GM23338 (cell line): ENCODE results near the gene EYA3. TPM values are rescaled to one million over a fixed set of nuclear protein-coding genes. Genes with fewer than 3 reads are reported as not detected.

ENCODE experiments used
- ATAC-seq: fragments of 200-7000 bp; cut with Tn5 transposase; 3 replicates; pipeline ENCODE4 v1.9.1; 2020
- DNase-seq: peaks from one replicate; pipeline ENCODE4 v3.0.0-alpha.2; 2015; ENCODE audit warnings: low spot score
- H2AFZ ChIP-seq: fragments of 200-600 bp; sonication (generic); 2 replicates; pipeline ENCODE4 v1.8.0; 2016; ENCODE audit warnings: antibody characterized with exemption, mild to moderate bottlenecking, moderate library complexity
- H3F3A ChIP-seq: fragments of 200-600 bp; sonication (generic); replicated peaks from 2 replicates; pipeline ENCODE4 v1.8.0; 2017; ENCODE audit warnings: antibody characterized with exemption, mixed run types, low read depth
- H3K27ac ChIP-seq: fragments of 200-600 bp; sonication (generic); 2 replicates; pipeline ENCODE4 v1.6.1; 2016; ENCODE audit warnings: low read depth
- H3K27me3 ChIP-seq: fragments of 200-600 bp; sonication (generic); 2 replicates; pipeline ENCODE4 v1.8.0; 2016; ENCODE audit warnings: mild to moderate bottlenecking, mixed run types, moderate library complexity; ENCODE audit not compliant: insufficient read depth
- H3K36me3 ChIP-seq: fragments of 200-600 bp; sonication (generic); 2 replicates; pipeline ENCODE4 v1.8.0; 2016; ENCODE audit warnings: mild to moderate bottlenecking; ENCODE audit not compliant: insufficient read depth
- H3K4me1 ChIP-seq: fragments of 200-600 bp; sonication (generic); 2 replicates; pipeline ENCODE4 v1.8.0; 2016; ENCODE audit warnings: mild to moderate bottlenecking, moderate library complexity; ENCODE audit not compliant: insufficient read depth
- H3K4me2 ChIP-seq: fragments of 200-600 bp; sonication (generic); 2 replicates; pipeline ENCODE4 v1.7.1; 2017; ENCODE audit warnings: mixed run types
- H3K4me3 ChIP-seq: fragments of 200-600 bp; sonication (generic); 2 replicates; pipeline ENCODE4 v1.6.1; 2016; ENCODE audit warnings: mixed run types
- H3K79me2 ChIP-seq: fragments of 200-600 bp; sonication (generic); replicated peaks from 2 replicates; pipeline ENCODE4 v1.8.0; 2017; ENCODE audit warnings: mild to moderate bottlenecking; ENCODE audit not compliant: insufficient read depth
- H3K9me2 ChIP-seq: fragments of 200-600 bp; sonication (generic); 2 replicates; pipeline ENCODE4 v1.8.0; 2017; ENCODE audit not compliant: insufficient read depth
- H4K20me1 ChIP-seq: fragments of 200-600 bp; sonication (generic); replicated peaks from 2 replicates; pipeline ENCODE4 v1.8.0; 2017; ENCODE audit warnings: mild to moderate bottlenecking; ENCODE audit not compliant: insufficient read depth
- H3K27ac Mint-ChIP-seq: 2 replicates; pipeline ENCODE4 v1.8.0; 2020; ENCODE audit warnings: inconsistent platforms, mild to moderate bottlenecking, moderate library complexity, mixed read lengths
- H3K27me3 Mint-ChIP-seq: 3 replicates; pipeline ENCODE4 v1.8.0; 2022; ENCODE audit warnings: low read depth, mild to moderate bottlenecking, moderate library complexity, mixed read lengths, inconsistent platforms; ENCODE audit not compliant: insufficient read depth, poor library complexity
- H3K36me3 Mint-ChIP-seq: 3 replicates; pipeline ENCODE4 v1.8.0; 2021; ENCODE audit warnings: low read depth, mild to moderate bottlenecking, inconsistent platforms, moderate library complexity, mixed read lengths
- H3K4me1 Mint-ChIP-seq: 3 replicates; pipeline ENCODE4 v1.8.0; 2020; ENCODE audit warnings: mild to moderate bottlenecking, inconsistent platforms, mixed read lengths
- H3K4me3 Mint-ChIP-seq: 3 replicates; pipeline ENCODE4 v1.8.0; 2021; ENCODE audit warnings: moderate library complexity, mild to moderate bottlenecking, inconsistent platforms, mixed read lengths
- H3K9me3 Mint-ChIP-seq: 3 replicates; pipeline ENCODE4 v1.8.0; 2020; ENCODE audit warnings: moderate library complexity, mild to moderate bottlenecking, inconsistent platforms, mixed read lengths
- CREB1 ChIP-seq: fragments of 250-450 bp; sonication (Bioruptor Pico); IDR thresholded peaks from 2 replicates; pipeline ENCODE4 v1.5.0; 2020; ENCODE audit warnings: low read depth, mild to moderate bottlenecking, moderate library complexity
- EZH2 ChIP-seq: fragments of 200-600 bp; sonication (generic); IDR thresholded peaks from one replicate; pipeline ENCODE4 v1.8.0; 2017; ENCODE audit warnings: antibody characterized with exemption, mild to moderate bottlenecking, low read depth; ENCODE audit not compliant: unreplicated experiment
- POLR2AphosphoS5 ChIP-seq: IDR thresholded peaks from 2 replicates; pipeline ENCODE4 v1.6.1; 2016; ENCODE audit warnings: antibody characterized with exemption, low read depth
- STAT1 ChIP-seq: IDR thresholded peaks from one replicate; pipeline ENCODE4 v1.6.1; 2016; ENCODE audit warnings: antibody characterized with exemption; ENCODE audit not compliant: unreplicated experiment
- ZNF331 ChIP-seq: fragments of 250-450 bp; sonication (Bioruptor Pico); IDR thresholded peaks from 2 replicates; pipeline ENCODE4 v1.5.0; 2020; ENCODE audit warnings: low read depth, mild to moderate bottlenecking, moderate library complexity
- polyA plus RNA-seq: library from polyadenylated mRNA; unstranded; fragments of >200 nt; fragmentation: Nextera tagmentation; extraction: Ambion mirVana; gene quantifications from 2 replicates; pipeline ENCODE4 v1.2.1, GENCODE V29; 2016
- total RNA-seq: library from RNA; depleted of rRNA; stranded (reverse); fragments of >200 nt; shearing (Covaris generic); gene quantifications from 2 replicates; pipeline ENCODE4 v1.2.3, GENCODE V29; 2014
- TF ChIP-seq, protein P1 (sequence below): IDR thresholded peaks from one replicate; pipeline ENCODE4 v1.6.1; 2018; ENCODE audit warnings: antibody characterized with exemption; ENCODE audit not compliant: unreplicated experiment
- TF ChIP-seq, protein P2 (sequence below), 2 experiments: fragments of 200-600 bp in 1 of 2; sonication (generic) in 1 of 2; conservative IDR thresholded peaks; 2 replicates each; pipeline versions ENCODE4 v1.5.1 to v1.6.1; 2016 to 2017; ENCODE audit warnings: antibody characterized with exemption in 2 of 2, low read depth in 2 of 2, mild to moderate bottlenecking in 2 of 2, moderate library complexity in 1 of 2
- TF ChIP-seq, protein P3 (sequence below): fragments of 250-450 bp; sonication (Bioruptor Pico); IDR thresholded peaks from 2 replicates; pipeline ENCODE4 v1.5.0; 2020; ENCODE audit warnings: mild to moderate bottlenecking, moderate library complexity
- TF ChIP-seq, protein P4 (sequence below): IDR thresholded peaks from 2 replicates; pipeline ENCODE4 v1.6.1; 2016; ENCODE audit warnings: antibody characterized with exemption

Gene EYA3
- total and polyA plus RNA-seq, 2 experiments from 2014 or later = 12.5 to 33.6 TPM

DNA sequence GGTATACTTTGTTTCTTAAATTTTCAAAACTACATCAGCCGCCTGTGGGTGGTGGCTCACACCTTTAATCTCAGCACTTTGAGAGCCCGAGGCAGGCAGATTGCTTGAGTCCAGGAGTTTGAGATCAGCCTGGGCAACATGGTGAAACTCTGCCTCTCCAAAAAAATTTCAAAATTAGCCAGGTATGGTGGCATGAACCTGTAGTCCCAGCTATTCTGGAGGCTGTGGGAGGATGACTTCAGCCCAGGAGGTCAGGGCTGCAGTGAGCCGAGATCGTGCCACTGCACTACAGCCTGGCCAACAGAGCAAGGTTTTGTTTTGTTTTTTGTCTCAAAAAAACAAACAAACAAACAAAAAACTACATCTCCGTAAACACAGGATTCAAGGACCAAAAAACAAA is 3.3 kb downstream of the EYA3 start:
- peaks cover 23% of the 10 kb centered on the region for H4K20me1 ChIP-seq
- ATAC-seq (no peak), DNase-seq (no peak)
- Mint-ChIP-seq H3K36me3 (0 out of 3 replicates have a peak, but pooled peaks cover 3% of the 10 kb centered on the region), H3K4me1 (peaks cover 9% of the 10 kb centered on the region; the same call in 2 of the 3 replicates), H3K27ac (no peak overlapping the region), H3K27me3 (peaks cover 6% of the 10 kb centered on the region), H3K9me3 (no peaks in the 10 kb centered on the region), H3K4me3 (no peak overlapping the region)
- no peaks in the 10 kb centered on the region for H3K27me3 ChIP-seq
- H3K9me2 ChIP-seq = no peaks in the 10 kb centered on the region
- H3F3A ChIP-seq = 0 out of 2 replicates have a peak, but pooled peaks cover 9% of the 10 kb centered on the region
- H2AFZ ChIP-seq = no peak overlapping the region
- TF ChIP-seq EZH2 = no peak
- TF ChIP-seq, protein P1, sequence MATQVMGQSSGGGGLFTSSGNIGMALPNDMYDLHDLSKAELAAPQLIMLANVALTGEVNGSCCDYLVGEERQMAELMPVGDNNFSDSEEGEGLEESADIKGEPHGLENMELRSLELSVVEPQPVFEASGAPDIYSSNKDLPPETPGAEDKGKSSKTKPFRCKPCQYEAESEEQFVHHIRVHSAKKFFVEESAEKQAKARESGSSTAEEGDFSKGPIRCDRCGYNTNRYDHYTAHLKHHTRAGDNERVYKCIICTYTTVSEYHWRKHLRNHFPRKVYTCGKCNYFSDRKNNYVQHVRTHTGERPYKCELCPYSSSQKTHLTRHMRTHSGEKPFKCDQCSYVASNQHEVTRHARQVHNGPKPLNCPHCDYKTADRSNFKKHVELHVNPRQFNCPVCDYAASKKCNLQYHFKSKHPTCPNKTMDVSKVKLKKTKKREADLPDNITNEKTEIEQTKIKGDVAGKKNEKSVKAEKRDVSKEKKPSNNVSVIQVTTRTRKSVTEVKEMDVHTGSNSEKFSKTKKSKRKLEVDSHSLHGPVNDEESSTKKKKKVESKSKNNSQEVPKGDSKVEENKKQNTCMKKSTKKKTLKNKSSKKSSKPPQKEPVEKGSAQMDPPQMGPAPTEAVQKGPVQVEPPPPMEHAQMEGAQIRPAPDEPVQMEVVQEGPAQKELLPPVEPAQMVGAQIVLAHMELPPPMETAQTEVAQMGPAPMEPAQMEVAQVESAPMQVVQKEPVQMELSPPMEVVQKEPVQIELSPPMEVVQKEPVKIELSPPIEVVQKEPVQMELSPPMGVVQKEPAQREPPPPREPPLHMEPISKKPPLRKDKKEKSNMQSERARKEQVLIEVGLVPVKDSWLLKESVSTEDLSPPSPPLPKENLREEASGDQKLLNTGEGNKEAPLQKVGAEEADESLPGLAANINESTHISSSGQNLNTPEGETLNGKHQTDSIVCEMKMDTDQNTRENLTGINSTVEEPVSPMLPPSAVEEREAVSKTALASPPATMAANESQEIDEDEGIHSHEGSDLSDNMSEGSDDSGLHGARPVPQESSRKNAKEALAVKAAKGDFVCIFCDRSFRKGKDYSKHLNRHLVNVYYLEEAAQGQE = no peak
- no peak for TF ChIP-seq STAT1
- no peak for TF ChIP-seq POLR2AphosphoS5
- no peak for TF ChIP-seq ZNF331 (CRISPR knock-in tag)
- no peak for TF ChIP-seq CREB1 (CRISPR knock-in tag)
- TF ChIP-seq, protein P2, sequence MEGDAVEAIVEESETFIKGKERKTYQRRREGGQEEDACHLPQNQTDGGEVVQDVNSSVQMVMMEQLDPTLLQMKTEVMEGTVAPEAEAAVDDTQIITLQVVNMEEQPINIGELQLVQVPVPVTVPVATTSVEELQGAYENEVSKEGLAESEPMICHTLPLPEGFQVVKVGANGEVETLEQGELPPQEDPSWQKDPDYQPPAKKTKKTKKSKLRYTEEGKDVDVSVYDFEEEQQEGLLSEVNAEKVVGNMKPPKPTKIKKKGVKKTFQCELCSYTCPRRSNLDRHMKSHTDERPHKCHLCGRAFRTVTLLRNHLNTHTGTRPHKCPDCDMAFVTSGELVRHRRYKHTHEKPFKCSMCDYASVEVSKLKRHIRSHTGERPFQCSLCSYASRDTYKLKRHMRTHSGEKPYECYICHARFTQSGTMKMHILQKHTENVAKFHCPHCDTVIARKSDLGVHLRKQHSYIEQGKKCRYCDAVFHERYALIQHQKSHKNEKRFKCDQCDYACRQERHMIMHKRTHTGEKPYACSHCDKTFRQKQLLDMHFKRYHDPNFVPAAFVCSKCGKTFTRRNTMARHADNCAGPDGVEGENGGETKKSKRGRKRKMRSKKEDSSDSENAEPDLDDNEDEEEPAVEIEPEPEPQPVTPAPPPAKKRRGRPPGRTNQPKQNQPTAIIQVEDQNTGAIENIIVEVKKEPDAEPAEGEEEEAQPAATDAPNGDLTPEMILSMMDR (conservative IDR thresholded peaks at IDR 0.05; ENCODE audit: low read depth in 2 of 2) = no peak
- TF ChIP-seq, protein P3, sequence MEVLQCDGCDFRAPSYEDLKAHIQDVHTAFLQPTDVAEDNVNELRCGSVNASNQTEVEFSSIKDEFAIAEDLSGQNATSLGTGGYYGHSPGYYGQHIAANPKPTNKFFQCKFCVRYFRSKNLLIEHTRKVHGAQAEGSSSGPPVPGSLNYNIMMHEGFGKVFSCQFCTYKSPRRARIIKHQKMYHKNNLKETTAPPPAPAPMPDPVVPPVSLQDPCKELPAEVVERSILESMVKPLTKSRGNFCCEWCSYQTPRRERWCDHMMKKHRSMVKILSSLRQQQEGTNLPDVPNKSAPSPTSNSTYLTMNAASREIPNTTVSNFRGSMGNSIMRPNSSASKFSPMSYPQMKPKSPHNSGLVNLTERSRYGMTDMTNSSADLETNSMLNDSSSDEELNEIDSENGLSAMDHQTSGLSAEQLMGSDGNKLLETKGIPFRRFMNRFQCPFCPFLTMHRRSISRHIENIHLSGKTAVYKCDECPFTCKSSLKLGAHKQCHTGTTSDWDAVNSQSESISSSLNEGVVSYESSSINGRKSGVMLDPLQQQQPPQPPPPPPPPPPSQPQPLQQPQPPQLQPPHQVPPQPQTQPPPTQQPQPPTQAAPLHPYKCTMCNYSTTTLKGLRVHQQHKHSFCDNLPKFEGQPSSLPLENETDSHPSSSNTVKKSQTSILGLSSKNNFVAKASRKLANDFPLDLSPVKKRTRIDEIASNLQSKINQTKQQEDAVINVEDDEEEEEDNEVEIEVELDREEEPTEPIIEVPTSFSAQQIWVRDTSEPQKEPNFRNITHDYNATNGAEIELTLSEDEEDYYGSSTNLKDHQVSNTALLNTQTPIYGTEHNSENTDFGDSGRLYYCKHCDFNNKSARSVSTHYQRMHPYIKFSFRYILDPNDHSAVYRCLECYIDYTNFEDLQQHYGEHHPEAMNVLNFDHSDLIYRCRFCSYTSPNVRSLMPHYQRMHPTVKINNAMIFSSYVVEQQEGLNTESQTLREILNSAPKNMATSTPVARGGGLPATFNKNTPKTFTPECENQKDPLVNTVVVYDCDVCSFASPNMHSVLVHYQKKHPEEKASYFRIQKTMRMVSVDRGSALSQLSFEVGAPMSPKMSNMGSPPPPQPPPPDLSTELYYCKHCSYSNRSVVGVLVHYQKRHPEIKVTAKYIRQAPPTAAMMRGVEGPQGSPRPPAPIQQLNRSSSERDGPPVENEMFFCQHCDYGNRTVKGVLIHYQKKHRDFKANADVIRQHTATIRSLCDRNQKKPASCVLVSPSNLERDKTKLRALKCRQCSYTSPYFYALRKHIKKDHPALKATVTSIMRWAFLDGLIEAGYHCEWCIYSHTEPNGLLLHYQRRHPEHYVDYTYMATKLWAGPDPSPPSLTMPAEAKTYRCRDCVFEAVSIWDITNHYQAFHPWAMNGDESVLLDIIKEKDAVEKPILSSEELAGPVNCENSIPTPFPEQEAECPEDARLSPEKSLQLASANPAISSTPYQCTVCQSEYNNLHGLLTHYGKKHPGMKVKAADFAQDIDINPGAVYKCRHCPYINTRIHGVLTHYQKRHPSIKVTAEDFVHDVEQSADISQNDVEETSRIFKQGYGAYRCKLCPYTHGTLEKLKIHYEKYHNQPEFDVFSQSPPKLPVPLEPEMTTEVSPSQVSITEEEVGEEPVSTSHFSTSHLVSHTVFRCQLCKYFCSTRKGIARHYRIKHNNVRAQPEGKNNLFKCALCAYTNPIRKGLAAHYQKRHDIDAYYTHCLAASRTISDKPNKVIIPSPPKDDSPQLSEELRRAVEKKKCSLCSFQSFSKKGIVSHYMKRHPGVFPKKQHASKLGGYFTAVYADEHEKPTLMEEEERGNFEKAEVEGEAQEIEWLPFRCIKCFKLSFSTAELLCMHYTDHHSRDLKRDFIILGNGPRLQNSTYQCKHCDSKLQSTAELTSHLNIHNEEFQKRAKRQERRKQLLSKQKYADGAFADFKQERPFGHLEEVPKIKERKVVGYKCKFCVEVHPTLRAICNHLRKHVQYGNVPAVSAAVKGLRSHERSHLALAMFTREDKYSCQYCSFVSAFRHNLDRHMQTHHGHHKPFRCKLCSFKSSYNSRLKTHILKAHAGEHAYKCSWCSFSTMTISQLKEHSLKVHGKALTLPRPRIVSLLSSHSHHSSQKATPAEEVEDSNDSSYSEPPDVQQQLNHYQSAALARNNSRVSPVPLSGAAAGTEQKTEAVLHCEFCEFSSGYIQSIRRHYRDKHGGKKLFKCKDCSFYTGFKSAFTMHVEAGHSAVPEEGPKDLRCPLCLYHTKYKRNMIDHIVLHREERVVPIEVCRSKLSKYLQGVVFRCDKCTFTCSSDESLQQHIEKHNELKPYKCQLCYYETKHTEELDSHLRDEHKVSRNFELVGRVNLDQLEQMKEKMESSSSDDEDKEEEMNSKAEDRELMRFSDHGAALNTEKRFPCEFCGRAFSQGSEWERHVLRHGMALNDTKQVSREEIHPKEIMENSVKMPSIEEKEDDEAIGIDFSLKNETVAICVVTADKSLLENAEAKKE (CRISPR knock-in tag) = no peak
- TF ChIP-seq, protein P4, sequence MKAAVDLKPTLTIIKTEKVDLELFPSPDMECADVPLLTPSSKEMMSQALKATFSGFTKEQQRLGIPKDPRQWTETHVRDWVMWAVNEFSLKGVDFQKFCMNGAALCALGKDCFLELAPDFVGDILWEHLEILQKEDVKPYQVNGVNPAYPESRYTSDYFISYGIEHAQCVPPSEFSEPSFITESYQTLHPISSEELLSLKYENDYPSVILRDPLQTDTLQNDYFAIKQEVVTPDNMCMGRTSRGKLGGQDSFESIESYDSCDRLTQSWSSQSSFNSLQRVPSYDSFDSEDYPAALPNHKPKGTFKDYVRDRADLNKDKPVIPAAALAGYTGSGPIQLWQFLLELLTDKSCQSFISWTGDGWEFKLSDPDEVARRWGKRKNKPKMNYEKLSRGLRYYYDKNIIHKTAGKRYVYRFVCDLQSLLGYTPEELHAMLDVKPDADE = no peak
- no peaks in the 10 kb centered on the region for H3K36me3 ChIP-seq
- H3K4me1 ChIP-seq = peaks cover 7% of the 10 kb centered on the region
- no peak overlapping the region for H3K4me2 ChIP-seq
- no peak overlapping the region for H3K27ac ChIP-seq
- H3K4me3 ChIP-seq = no peak overlapping the region
- peaks cover 77% of the 10 kb centered on the region for H3K79me2 ChIP-seq
